ENCODE measurements around the gene TCF4.
A peak's percentile ranks its signal among the peaks of the same experiment; 100 is the strongest.

The TCF4 gene

GRCh38 chr18:55430026-55430425 lies 158.0 kb downstream of the TCF4 start:
- no peak for DNase-seq

GRCh38 chr18:55427951-55428350 lies 160.0 kb downstream of the TCF4 start:
- no peak for DNase-seq

- no peak for DNase-seq
Measured at GRCh38 chr18:55425698-55426097, 162.3 kb downstream of the TCF4 start.

GRCh38 chr18:55422456-55423180 lies 165.4 kb downstream of the TCF4 start:
- no peak for DNase-seq

- DNase-seq = no peak
Measured at GRCh38 chr18:55421615-55422419, 166.2 kb downstream of the TCF4 start.

GRCh38 chr18:55421308-55421614 lies 166.7 kb downstream of the TCF4 start:
- DNase-seq = no peak

- DNase-seq = peak; percentile 35
Measured at GRCh38 chr18:55420665-55421307, 167.2 kb downstream of the TCF4 start.

- DNase-seq = peak; percentile 28
Measured at GRCh38 chr18:55419947-55420664, 167.9 kb downstream of the TCF4 start.

GRCh38 chr18:55419132-55419946 lies 168.7 kb downstream of the TCF4 start:
- no peak for DNase-seq

- DNase-seq = no peak
Measured at GRCh38 chr18:55418439-55418838, 169.6 kb downstream of the TCF4 start.

- DNase-seq = no peak
Measured at GRCh38 chr18:55416791-55417190, 171.2 kb downstream of the TCF4 start.

- DNase-seq = peak; percentile 88
Measured at GRCh38 chr18:55415258-55415871, 172.6 kb downstream of the TCF4 start.

- no peak for DNase-seq
Measured at GRCh38 chr18:55414475-55414874, 173.5 kb downstream of the TCF4 start.

- no peak for DNase-seq
Measured at GRCh38 chr18:55413474-55413873, 174.5 kb downstream of the TCF4 start.

- no peak for DNase-seq
Measured at GRCh38 chr18:55407774-55408535, 180.0 kb downstream of the TCF4 start.

GRCh38 chr18:55407191-55407590 lies 180.8 kb downstream of the TCF4 start:
- no peak for DNase-seq

- no peak for DNase-seq
Measured at GRCh38 chr18:55406451-55406991, 181.5 kb downstream of the TCF4 start.

GRCh38 chr18:55405893-55406406 lies 182.0 kb downstream of the TCF4 start:
- peak; percentile 13 for DNase-seq

- no peak for DNase-seq
Measured at GRCh38 chr18:55405475-55405874, 182.5 kb downstream of the TCF4 start.

- DNase-seq = no peak
Measured at GRCh38 chr18:55404832-55405465, 183.0 kb downstream of the TCF4 start.
